NK-92 (cell line): Measurements from ENCODE around the gene SLC9A9.

Experiments used
- DNase-seq: peaks from one replicate; lab custom pipeline; 2025; ENCODE audit not compliant: unreplicated experiment; lab: John Stamatoyannopoulos, UW

Gene SLC9A9

GRCh38 chr3:143848704-143849103, 436 bp upstream of the SLC9A9 start:
- DNase-seq, result no peak

GRCh38 chr3:143843587-143843986, 4.7 kb downstream of the SLC9A9 start:
- DNase-seq, result no peak

GRCh38 chr3:143840636-143841035, 7.6 kb downstream of the SLC9A9 start:
- DNase-seq, result no peak

GRCh38 chr3:143839980-143840379, 8.3 kb downstream of the SLC9A9 start:
- no peak for DNase-seq

GRCh38 chr3:143837076-143837475, 11.2 kb downstream of the SLC9A9 start:
- no peak for DNase-seq

- no peak for DNase-seq
These were observed 13.0 kb downstream of the SLC9A9 start for GRCh38 chr3:143835312-143835711.

- DNase-seq, result no peak
These were observed 15.8 kb downstream of the SLC9A9 start for GRCh38 chr3:143832433-143832832.

- DNase-seq, result no peak
These were observed 16.3 kb downstream of the SLC9A9 start for GRCh38 chr3:143831994-143832393.

- no peak for DNase-seq
These were observed 17.1 kb downstream of the SLC9A9 start for GRCh38 chr3:143831208-143831607.

- no peak for DNase-seq
These were observed 17.5 kb downstream of the SLC9A9 start for GRCh38 chr3:143830786-143831185.

- DNase-seq, result no peak
These were observed 18.2 kb downstream of the SLC9A9 start for GRCh38 chr3:143830063-143830462.

GRCh38 chr3:143827425-143827824, 20.8 kb downstream of the SLC9A9 start:
- DNase-seq, result no peak

GRCh38 chr3:143826296-143826695, 22.0 kb downstream of the SLC9A9 start:
- DNase-seq, result no peak

GRCh38 chr3:143825513-143825912, 22.8 kb downstream of the SLC9A9 start:
- DNase-seq, result no peak

- no peak for DNase-seq
These were observed 23.4 kb downstream of the SLC9A9 start for GRCh38 chr3:143824735-143825385.

GRCh38 chr3:143822798-143823197, 25.5 kb downstream of the SLC9A9 start:
- DNase-seq, result no peak

GRCh38 chr3:143822374-143822773, 25.9 kb downstream of the SLC9A9 start:
- DNase-seq, result no peak

GRCh38 chr3:143821862-143822261, 26.4 kb downstream of the SLC9A9 start:
- no peak for DNase-seq

- no peak for DNase-seq
These were observed 27.6 kb downstream of the SLC9A9 start for GRCh38 chr3:143820466-143821221.

- no peak for DNase-seq
These were observed 28.4 kb downstream of the SLC9A9 start for GRCh38 chr3:143819890-143820289.

GRCh38 chr3:143814443-143814889, 33.8 kb downstream of the SLC9A9 start:
- no peak for DNase-seq

- DNase-seq, result no peak
These were observed 35.8 kb downstream of the SLC9A9 start for GRCh38 chr3:143812481-143812880.

- no peak for DNase-seq
These were observed 36.7 kb downstream of the SLC9A9 start for GRCh38 chr3:143811602-143812001.
